ENCODE measurements around the gene SLC15A4.

Gene SLC15A4

DNA sequence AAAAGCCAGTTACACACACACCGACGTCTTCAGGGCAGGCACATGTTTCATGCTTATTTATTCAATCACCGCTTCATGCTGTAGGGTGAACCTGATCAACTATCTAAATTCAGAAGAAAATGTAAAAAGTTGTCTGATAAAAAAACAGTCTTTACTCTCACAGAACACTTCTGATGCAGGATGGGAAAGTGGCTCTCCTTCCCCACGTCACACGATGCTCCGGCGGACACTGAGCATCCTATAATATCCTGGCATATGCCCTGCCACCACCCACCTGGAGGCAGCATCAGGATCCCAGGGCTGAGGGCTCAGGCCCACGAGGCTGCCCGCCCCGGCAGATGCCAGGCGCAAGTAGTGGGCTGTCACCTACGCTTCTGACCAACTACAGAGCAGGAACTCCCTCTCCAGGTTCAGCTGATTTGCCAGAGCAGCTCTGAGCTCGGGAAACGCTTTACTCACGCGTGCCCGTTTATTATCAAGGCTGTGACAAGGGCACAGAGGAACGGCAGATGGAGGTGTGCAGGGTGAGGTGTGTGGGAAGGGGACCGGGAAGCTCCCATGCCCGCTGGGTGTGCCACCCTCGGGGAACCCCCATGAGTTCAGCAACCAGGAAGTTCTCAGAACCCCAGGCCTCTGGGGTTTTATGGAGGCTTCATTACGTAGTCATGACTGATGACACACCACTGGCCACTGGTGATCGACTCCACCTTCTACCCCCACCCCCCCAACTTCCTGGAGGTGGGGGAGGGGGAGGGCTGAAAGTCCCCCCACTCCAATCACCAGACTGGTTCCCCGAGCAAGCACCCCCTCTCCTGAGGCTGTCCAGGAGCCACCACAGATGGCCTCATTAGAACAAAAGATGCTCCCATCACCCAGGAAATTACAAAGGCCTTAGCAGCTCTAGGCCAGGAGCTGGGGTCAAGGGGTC is 32.1 kb downstream of the SLC15A4 start:
- DNase-seq (ENCODE audit: extremely low spot score) = no peak
- POLR2A ChIA-PET = no interaction called here
- CTCF ChIA-PET = no interaction called here
- no peak for TF ChIP-seq ZNF384 (IDR thresholded peaks at IDR 0.05)
- no peak for TF ChIP-seq ARNT (IDR thresholded peaks at IDR 0.05)
- TF ChIP-seq FOXK2 (IDR thresholded peaks at IDR 0.05) = no peak
- no peak for TF ChIP-seq TARDBP (IDR thresholded peaks at IDR 0.05)
- TF ChIP-seq FOXA1 (IDR thresholded peaks at IDR 0.05) = no peak
- TF ChIP-seq, protein P1, sequence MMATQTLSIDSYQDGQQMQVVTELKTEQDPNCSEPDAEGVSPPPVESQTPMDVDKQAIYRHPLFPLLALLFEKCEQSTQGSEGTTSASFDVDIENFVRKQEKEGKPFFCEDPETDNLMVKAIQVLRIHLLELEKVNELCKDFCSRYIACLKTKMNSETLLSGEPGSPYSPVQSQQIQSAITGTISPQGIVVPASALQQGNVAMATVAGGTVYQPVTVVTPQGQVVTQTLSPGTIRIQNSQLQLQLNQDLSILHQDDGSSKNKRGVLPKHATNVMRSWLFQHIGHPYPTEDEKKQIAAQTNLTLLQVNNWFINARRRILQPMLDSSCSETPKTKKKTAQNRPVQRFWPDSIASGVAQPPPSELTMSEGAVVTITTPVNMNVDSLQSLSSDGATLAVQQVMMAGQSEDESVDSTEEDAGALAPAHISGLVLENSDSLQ (IDR thresholded peaks at IDR 0.05) = no peak
- TF ChIP-seq BHLHE40 (IDR thresholded peaks at IDR 0.05; ENCODE audit: borderline replicate concordance) = no peak
- TF ChIP-seq CTBP1 (IDR thresholded peaks at IDR 0.05; ENCODE audit: borderline replicate concordance) = no peak
- no peak for TF ChIP-seq ELF4 (IDR thresholded peaks at IDR 0.05)
- TF ChIP-seq SUZ12 (IDR thresholded peaks at IDR 0.05) = no peak
- TF ChIP-seq FOXM1 (IDR thresholded peaks at IDR 0.05; ENCODE audit: borderline replicate concordance) = no peak
- TF ChIP-seq NFRKB (IDR thresholded peaks at IDR 0.05) = no peak
- TF ChIP-seq HDGF (IDR thresholded peaks at IDR 0.05; ENCODE audit: borderline replicate concordance) = no peak

DNA sequence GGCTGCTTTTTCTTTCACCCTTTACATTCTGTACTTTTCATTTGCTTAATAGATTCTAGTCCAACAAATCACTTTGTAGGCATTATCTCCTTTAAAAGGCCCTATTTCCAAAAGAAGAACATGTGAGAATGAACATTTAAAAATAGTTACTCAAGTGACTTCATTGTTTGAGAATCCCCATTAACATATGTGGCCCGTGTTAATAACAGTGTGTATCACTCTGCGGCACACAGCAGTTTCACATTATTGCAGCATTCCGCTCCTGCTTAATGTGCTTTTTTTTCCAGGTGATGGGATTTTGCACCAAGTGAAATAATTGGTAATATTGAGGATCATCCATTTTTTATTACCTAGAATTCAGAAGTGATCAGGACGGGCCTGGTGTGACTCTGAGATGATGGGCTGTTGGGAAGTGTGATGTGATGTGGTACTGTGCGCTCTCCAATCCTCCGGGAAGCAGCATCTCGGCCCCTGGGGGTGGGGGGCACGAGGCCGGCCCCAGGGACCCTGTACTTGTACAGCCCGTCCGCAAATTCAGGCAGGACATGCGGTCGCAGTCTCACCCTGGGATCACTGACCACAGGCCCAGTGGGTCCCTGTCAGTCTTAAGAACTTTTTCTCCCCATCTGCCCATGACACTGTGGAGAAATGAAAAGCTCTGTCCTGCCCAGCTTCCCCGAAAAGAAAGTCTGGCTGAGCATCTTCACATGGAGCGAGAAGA is 32.9 kb downstream of the SLC15A4 start:
- ChIA-PET POLR2A (no interaction called here), CTCF (no interaction called here)
- no peak for TF ChIP-seq SP1 (IDR thresholded peaks at IDR 0.05)
- TF ChIP-seq LEF1 (IDR thresholded peaks at IDR 0.05; ENCODE audit: borderline replicate concordance) = no peak
- TF ChIP-seq FOXK2 (IDR thresholded peaks at IDR 0.05) = no peak
- TF ChIP-seq L3MBTL2 (conservative IDR thresholded peaks at IDR 0.05) = no peak
- no peak for TF ChIP-seq FOXM1 (IDR thresholded peaks at IDR 0.05; ENCODE audit: borderline replicate concordance)
- TF ChIP-seq CTBP1 (IDR thresholded peaks at IDR 0.05; ENCODE audit: borderline replicate concordance) = no peak
- TF ChIP-seq NFRKB (IDR thresholded peaks at IDR 0.05) = no peak
- no peak for DNase-seq (ENCODE audit: extremely low spot score)

DNA sequence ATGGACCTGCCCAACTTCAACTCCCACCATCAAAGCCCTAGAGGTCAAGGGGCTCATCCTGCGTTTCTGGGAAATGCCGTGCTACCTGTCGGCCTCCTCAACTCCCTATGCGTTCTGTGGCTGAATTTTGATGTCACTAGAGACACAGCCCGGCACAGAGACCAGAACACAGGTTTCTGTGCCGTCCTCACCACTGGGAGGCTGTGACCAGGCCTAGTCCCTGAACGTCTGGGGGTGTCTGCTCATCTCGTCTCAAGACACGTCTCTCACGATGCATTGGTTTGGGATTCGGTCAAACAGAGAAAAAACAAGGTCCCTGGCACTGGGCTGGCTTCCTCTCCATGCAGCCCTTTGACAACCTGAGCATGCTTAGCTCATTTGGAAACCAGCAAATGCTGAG is 33.5 kb downstream of the SLC15A4 start:
- TF ChIP-seq FOXA1 (IDR thresholded peaks at IDR 0.05) (no peak), ZNF384 (IDR thresholded peaks at IDR 0.05) (no peak), LEF1 (IDR thresholded peaks at IDR 0.05; ENCODE audit: borderline replicate concordance) (no peak), FOXM1 (IDR thresholded peaks at IDR 0.05; ENCODE audit: borderline replicate concordance) (no peak), FOXK2 (IDR thresholded peaks at IDR 0.05) (no peak), HDGF (IDR thresholded peaks at IDR 0.05; ENCODE audit: borderline replicate concordance) (no peak), TARDBP (IDR thresholded peaks at IDR 0.05) (no peak), SUZ12 (IDR thresholded peaks at IDR 0.05) (no peak), SP1 (IDR thresholded peaks at IDR 0.05) (no peak), CTBP1 (IDR thresholded peaks at IDR 0.05; ENCODE audit: borderline replicate concordance) (no peak), ELF4 (IDR thresholded peaks at IDR 0.05) (no peak), NFRKB (IDR thresholded peaks at IDR 0.05) (no peak), ARNT (IDR thresholded peaks at IDR 0.05) (no peak), L3MBTL2 (conservative IDR thresholded peaks at IDR 0.05) (no peak), BHLHE40 (IDR thresholded peaks at IDR 0.05; ENCODE audit: borderline replicate concordance) (no peak)
- TF ChIP-seq, protein P1 (IDR thresholded peaks at IDR 0.05) = no peak
- ChIA-PET CTCF (no interaction called here), POLR2A (no interaction called here)
- no peak for DNase-seq (ENCODE audit: extremely low spot score)

DNA sequence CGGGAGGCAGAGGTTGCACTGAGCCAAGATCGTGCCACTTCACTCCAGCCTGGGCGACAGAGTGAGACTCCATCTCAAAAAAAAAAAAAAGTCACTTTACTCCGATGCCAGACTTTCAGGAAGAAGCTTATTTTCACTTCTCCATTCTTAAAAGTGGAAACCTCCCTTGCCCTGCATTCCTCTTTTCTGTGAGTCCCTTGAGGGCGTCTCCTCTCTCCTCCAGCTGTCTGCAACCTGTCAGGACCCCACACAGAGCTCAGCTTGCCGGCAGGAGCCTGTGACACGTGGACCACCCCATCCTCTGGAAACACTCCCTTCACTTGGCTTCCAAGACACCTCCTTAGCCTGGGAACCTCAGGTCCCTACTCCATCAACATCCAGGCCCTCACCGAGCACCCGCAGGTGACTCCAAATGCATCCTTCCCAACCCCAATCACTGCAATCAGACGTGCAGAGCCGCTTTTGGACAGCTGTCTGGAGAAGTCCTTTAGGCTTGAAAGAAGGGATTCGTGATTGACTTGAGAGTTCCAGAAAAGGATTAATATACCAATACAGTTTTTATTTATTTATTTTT is 34.3 kb downstream of the SLC15A4 start:
- CTCF ChIA-PET = no interaction called here

More for the DNA sequence above, 34.3 kb downstream of the SLC15A4 start:
- TF ChIP-seq NFRKB (IDR thresholded peaks at IDR 0.05) = no peak
- no peak for TF ChIP-seq LEF1 (IDR thresholded peaks at IDR 0.05; ENCODE audit: borderline replicate concordance)
- TF ChIP-seq ARNT (IDR thresholded peaks at IDR 0.05) = no peak
- no peak for TF ChIP-seq FOXA1 (IDR thresholded peaks at IDR 0.05)
- TF ChIP-seq L3MBTL2 (conservative IDR thresholded peaks at IDR 0.05) = no peak
- no peak for TF ChIP-seq FOXK2 (IDR thresholded peaks at IDR 0.05)
- no peak for TF ChIP-seq FOXM1 (IDR thresholded peaks at IDR 0.05; ENCODE audit: borderline replicate concordance)
- TF ChIP-seq, protein P1 (IDR thresholded peaks at IDR 0.05) = no peak
- no peak for TF ChIP-seq TARDBP (IDR thresholded peaks at IDR 0.05)
- no peak for TF ChIP-seq HDGF (IDR thresholded peaks at IDR 0.05; ENCODE audit: borderline replicate concordance)
- TF ChIP-seq ZNF384 (IDR thresholded peaks at IDR 0.05) = no peak
- no peak for TF ChIP-seq SUZ12 (IDR thresholded peaks at IDR 0.05)
- TF ChIP-seq BHLHE40 (IDR thresholded peaks at IDR 0.05; ENCODE audit: borderline replicate concordance) = no peak
- TF ChIP-seq CTBP1 (IDR thresholded peaks at IDR 0.05; ENCODE audit: borderline replicate concordance) = no peak
- no peak for TF ChIP-seq SP1 (IDR thresholded peaks at IDR 0.05)
- TF ChIP-seq ELF4 (IDR thresholded peaks at IDR 0.05) = no peak
- no peak for DNase-seq (ENCODE audit: extremely low spot score)
- POLR2A ChIA-PET = interaction anchor here (0.7 kb wide), 1 partner anchor 35 kb away, joined by 3 read pairs; the partner anchor contains the start of gene SLC15A4

All from HEK293T (cell line).